ENCODE measurements around the gene CORO7. TPM values are rescaled to one million over a fixed set of nuclear protein-coding genes. Genes with fewer than 3 reads are reported as not detected.
A peak's percentile ranks its signal among the peaks of the same experiment; 100 is the strongest.

Gene CORO7
- total and polyA plus RNA-seq, 9 of the 15 experiments (the other 6 are each of a cell fraction or from before 2014, with no cell fraction given): 0.45 to 77.2 (median 18.7) TPM

DNA sequence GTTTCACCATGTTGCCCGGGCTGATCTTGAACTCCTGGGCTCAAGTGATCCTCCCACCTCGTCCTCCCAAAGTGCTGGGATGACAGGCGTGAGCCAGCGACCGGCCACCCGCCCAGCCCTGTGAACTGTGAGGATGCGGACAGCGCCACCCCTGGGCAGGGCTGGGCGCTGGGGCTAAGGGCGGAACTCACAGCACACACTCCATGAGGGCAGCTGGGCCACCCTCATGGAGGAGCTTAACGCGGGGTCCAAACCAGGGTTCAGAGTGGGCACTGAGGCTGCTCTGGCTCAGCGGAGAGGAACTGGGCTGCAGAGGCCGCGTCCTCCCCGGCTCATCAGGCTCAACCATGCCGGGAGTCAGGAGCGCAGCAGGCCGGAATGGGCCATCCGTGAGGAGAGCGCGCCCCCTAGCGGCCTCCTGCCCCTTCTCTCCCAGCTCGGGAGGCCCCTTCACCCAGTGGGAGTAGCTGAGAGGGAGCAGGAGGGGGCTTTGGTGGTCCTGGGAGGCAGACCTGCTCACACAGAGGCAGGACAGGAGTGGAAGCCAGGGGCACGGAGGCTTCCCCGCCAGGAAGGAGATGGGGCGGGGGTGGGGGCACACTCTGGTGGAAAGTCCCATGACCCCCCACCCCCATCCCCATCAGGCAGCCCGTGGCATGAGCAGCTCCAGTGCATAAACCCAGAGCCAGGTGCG lies 13.8 kb downstream of the CORO7 start (continued):
- TF ChIP-seq ZNF740 (CRISPR knock-in tag; IDR thresholded peaks at IDR 0.05) (peak; percentile 20; the same call in 1 of the 2 replicates), ZNF740 (tag; IDR thresholded peaks at IDR 0.05) (no peak), ZNF263 (CRISPR knock-in tag; IDR thresholded peaks at IDR 0.05; ENCODE audit: borderline replicate concordance) (peak; percentile 70; the same call in 1 of the 2 replicates), SMARCA4 (IDR thresholded peaks at IDR 0.05) (peak; percentile 59), MTA3 (IDR thresholded peaks at IDR 0.05; ENCODE audit: borderline replicate concordance) (peak; percentile 48; the same call in 1 of the 2 replicates), NR2C1 (IDR thresholded peaks at IDR 0.05) (no peak), NR2C1 (tag; IDR thresholded peaks at IDR 0.05) (peak; percentile 15; the same call in 1 of the 2 replicates), ZNF589 (CRISPR knock-in tag; IDR thresholded peaks at IDR 0.05; ENCODE audit: low read depth) (no peak), HDAC6 (IDR thresholded peaks at IDR 0.05; ENCODE audit: low read depth, low read length) (no peak), ZNF165 (CRISPR knock-in tag; IDR thresholded peaks at IDR 0.05; ENCODE audit: borderline replicate concordance) (no peak), HMBOX1 (IDR thresholded peaks at IDR 0.05) (no peak), ZNF23 (CRISPR knock-in tag; IDR thresholded peaks at IDR 0.05) (no peak), ZNF77 (CRISPR knock-in tag; IDR thresholded peaks at IDR 0.05) (no peak), RBM34 (IDR thresholded peaks at IDR 0.05; ENCODE audit: borderline replicate concordance, insufficient read depth, low read length) (no peak), HCFC1 (IDR thresholded peaks at IDR 0.05; ENCODE audit: low read depth, low read length) (no peak; the same call in 1 of the 2 replicates), TRIM28 (IDR thresholded peaks at IDR 0.05) (peak; percentile 56; the same call in 1 of the 2 replicates), STAT6 (CRISPR knock-in tag; IDR thresholded peaks at IDR 0.05) (no peak), TEAD2 (tag; IDR thresholded peaks at IDR 0.05) (no peak), NEUROD1 (IDR thresholded peaks at IDR 0.05; ENCODE audit: borderline replicate concordance, low read depth, low read length, partially characterized antibody) (no peak), JUNB (CRISPR knock-in tag; conservative IDR thresholded peaks at IDR 0.05) (no peak), SMAD3 (CRISPR knock-in tag; conservative IDR thresholded peaks at IDR 0.05) (no peak), FOS (IDR thresholded peaks at IDR 0.05; ENCODE audit: extremely low read depth, insufficient read length) (no peak), PCBP2 (IDR thresholded peaks at IDR 0.05; ENCODE audit: low read depth, low read length, poor library complexity, severe bottlenecking) (no peak)
- TF ChIP-seq, protein P1, sequence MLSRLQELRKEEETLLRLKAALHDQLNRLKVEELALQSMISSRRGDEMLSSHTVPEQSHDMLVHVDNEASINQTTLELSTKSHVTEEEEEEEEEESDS (CRISPR knock-in tag; IDR thresholded peaks at IDR 0.05): no peak

All from K562 (cell line).